Prostate gland (tissue), 2 donors: ENCODE data around the gene TBC1D7.

Source experiments
- POLR2A ChIP-seq: fragments of 450-650 bp; IDR thresholded peaks from one replicate; pipeline ENCODE4 v1.6.1; 2016; ENCODE audit warnings: antibody characterized with exemption, mild to moderate bottlenecking
- POLR2AphosphoS5 ChIP-seq: sonication (generic); formaldehyde crosslinking; IDR thresholded peaks from one replicate; pipeline ENCODE4 v1.6.1; 2017; ENCODE audit warnings: antibody characterized with exemption
- TF ChIP-seq, protein P1 (sequence below), 4 experiments: fragments of 200-600 bp in 2 of 4; fragments of 450-650 bp in 2 of 4; sonication (generic) in 2 of 4; IDR thresholded peaks; 1 replicate in 3 of 4; 2 replicates in 1 of 4; pipeline ENCODE4 v1.5.1; 2016 to 2019; ENCODE audit warnings: antibody characterized with exemption in 4 of 4, mild to moderate bottlenecking in 2 of 4, moderate library complexity in 2 of 4

- TF ChIP-seq, protein P1, sequence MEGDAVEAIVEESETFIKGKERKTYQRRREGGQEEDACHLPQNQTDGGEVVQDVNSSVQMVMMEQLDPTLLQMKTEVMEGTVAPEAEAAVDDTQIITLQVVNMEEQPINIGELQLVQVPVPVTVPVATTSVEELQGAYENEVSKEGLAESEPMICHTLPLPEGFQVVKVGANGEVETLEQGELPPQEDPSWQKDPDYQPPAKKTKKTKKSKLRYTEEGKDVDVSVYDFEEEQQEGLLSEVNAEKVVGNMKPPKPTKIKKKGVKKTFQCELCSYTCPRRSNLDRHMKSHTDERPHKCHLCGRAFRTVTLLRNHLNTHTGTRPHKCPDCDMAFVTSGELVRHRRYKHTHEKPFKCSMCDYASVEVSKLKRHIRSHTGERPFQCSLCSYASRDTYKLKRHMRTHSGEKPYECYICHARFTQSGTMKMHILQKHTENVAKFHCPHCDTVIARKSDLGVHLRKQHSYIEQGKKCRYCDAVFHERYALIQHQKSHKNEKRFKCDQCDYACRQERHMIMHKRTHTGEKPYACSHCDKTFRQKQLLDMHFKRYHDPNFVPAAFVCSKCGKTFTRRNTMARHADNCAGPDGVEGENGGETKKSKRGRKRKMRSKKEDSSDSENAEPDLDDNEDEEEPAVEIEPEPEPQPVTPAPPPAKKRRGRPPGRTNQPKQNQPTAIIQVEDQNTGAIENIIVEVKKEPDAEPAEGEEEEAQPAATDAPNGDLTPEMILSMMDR (IDR thresholded peaks at IDR 0.05), result no peak
- TF ChIP-seq POLR2AphosphoS5 (peak; percentile 52), POLR2A (no peak)
These were observed 4.0 kb upstream of the TBC1D7 start for GRCh38 chr6:13332349-13332706.
